AG10803 (cell line): ENCODE results near the gene GMCL2.

ENCODE experiments used
- DNase-seq: peaks from one replicate; pipeline ENCODE4 v3.0.0; 2010; ENCODE audit warnings: low read depth
- H3K4me3 ChIP-seq: 2 replicates; pipeline ENCODE4 v1.5.1; 2011; ENCODE audit warnings: mild to moderate bottlenecking, low read length, control low read depth
- TF ChIP-seq, protein P1 (sequence below): conservative IDR thresholded peaks from 2 replicates; pipeline ENCODE4 v1.5.1; 2011; ENCODE audit warnings: mild to moderate bottlenecking, low read length, control low read depth, inconsistent platforms

Gene GMCL2

DNA sequence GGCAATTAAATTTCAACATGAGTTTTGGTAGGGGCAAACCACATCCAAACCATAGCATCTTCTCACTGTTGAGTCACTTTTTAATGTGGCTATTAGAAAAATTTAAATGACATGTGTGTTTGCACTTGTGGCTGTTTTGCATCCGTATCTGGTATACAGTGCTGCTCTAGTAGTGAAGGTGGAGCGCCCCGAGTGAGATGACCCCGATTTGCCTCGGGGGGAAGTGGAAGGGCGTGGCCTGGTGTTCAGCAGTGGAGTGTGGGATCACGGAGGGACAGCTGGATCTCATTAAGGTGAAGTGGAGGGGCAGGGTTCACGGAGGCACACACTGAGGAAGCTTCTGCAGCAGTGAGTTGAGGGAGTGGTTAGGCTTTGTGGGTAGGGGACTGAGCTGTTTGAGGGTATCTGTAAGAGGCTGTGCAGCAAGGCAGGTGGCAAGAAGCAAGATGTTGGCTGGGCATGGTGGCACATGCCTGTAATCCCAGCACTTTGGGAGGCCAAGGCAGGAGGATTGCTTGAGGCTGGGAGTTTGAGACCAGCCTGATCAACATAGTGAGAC lies 6.2 kb upstream of the GMCL2 start:
- no peak overlapping the region for H3K4me3 ChIP-seq
- TF ChIP-seq, protein P1, sequence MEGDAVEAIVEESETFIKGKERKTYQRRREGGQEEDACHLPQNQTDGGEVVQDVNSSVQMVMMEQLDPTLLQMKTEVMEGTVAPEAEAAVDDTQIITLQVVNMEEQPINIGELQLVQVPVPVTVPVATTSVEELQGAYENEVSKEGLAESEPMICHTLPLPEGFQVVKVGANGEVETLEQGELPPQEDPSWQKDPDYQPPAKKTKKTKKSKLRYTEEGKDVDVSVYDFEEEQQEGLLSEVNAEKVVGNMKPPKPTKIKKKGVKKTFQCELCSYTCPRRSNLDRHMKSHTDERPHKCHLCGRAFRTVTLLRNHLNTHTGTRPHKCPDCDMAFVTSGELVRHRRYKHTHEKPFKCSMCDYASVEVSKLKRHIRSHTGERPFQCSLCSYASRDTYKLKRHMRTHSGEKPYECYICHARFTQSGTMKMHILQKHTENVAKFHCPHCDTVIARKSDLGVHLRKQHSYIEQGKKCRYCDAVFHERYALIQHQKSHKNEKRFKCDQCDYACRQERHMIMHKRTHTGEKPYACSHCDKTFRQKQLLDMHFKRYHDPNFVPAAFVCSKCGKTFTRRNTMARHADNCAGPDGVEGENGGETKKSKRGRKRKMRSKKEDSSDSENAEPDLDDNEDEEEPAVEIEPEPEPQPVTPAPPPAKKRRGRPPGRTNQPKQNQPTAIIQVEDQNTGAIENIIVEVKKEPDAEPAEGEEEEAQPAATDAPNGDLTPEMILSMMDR: no peak
- DNase-seq: no peak

DNA sequence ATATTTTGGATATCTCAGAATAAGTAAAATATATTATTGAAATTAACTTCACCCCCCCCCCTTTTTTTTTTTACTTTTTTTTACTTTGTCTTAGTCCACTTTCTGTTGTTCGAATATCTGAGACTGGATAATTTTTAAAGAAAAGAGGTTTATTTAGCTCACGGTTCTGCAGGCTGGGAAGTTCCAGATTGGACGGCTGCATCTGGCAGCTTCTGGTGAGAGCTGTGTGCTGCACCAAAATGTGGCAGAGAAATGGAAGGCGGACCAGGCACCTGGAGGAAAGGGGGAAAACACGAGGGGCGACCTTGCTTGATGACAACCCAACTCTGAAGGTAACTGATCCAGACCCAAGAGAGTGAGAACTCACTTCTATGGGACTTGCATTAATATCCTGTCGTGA lies 5.6 kb upstream of the GMCL2 start:
- DNase-seq: no peak
- TF ChIP-seq, protein P1: no peak
- H3K4me3 ChIP-seq: no peak overlapping the region

DNA sequence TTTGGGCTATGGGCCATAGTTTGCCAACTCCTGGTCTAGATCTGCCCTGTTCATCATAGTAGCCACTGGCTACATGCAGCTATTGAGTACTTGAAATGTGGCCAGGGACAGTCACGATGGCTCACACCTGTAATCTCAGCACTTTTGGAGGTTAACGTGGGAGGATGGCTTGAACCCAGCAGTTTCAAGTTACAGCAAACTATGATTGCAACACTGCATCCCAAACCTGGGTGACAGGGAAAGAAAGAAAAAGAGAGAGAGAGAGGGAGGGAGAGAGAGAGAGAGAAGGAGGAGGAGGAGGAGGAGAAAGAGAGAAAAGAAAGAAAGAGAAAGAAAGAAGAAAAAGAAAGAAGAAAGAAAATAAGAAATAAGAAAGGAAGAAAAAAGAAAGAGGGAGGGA lies 5.1 kb upstream of the GMCL2 start:
- DNase-seq: no peak
- TF ChIP-seq, protein P1: no peak
- no peak overlapping the region for H3K4me3 ChIP-seq

DNA sequence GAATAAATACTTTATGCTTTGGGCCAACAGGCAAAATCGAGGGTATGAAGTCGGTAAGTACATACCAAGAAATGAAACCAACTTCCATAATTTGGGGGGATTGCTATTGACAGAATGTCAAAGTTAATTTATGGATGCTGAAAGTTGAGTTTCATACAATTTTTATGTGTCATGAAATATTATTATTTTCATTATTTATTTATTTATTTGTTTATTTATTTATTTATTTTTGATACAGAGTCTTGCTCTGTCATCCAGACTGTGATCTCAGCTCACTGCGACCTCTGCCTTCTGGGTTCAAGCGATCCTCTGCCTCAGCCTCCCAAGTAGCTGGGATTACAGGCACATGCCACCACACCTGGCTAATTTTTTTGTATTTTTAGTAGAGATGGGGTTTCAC lies 4.5 kb upstream of the GMCL2 start:
- H3K4me3 ChIP-seq: no peak overlapping the region
- TF ChIP-seq, protein P1: no peak
- DNase-seq: no peak

DNA sequence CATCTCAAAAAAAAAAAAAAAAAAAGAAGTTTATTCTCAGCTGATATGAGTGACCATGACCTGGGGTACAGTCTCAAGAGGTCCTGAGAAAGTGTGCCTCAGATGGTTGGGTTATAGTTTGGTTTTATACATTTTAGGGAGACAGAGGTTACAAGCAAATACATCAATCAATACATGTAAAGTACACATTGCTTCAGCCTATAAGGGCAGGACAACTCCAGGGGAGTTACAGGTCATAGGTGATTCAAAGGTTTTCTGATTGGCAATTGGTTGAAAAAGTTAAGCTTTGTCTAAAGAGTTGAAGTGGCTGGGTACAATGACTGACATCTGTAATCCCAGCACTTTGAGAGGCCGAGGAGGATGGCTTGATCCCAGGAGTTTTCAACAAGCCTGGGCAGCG lies 2.3 kb upstream of the GMCL2 start:
- no peak for DNase-seq
- no peak overlapping the region for H3K4me3 ChIP-seq
- TF ChIP-seq, protein P1: no peak

DNA sequence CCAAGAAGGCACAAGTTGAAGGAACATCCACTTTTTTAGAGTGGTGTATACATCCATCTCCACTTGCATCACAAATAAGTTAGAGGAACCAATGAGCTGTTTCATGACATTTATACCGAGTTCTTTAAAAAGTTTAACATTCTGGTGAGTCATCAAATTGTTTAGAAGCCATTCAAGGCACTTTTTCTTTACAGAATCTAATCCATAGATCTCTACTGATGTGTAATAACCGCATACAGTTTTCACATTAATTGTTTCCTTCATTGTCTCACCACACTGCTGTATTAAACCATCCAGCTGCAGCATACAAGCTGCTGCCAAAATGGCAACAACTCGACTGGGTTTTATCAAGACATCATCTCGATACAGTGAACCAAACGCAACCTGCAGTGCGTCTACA lies 744 bp downstream of the GMCL2 start:
- TF ChIP-seq, protein P1: no peak
- DNase-seq: no peak
- H3K4me3 ChIP-seq: no peak overlapping the region

DNA sequence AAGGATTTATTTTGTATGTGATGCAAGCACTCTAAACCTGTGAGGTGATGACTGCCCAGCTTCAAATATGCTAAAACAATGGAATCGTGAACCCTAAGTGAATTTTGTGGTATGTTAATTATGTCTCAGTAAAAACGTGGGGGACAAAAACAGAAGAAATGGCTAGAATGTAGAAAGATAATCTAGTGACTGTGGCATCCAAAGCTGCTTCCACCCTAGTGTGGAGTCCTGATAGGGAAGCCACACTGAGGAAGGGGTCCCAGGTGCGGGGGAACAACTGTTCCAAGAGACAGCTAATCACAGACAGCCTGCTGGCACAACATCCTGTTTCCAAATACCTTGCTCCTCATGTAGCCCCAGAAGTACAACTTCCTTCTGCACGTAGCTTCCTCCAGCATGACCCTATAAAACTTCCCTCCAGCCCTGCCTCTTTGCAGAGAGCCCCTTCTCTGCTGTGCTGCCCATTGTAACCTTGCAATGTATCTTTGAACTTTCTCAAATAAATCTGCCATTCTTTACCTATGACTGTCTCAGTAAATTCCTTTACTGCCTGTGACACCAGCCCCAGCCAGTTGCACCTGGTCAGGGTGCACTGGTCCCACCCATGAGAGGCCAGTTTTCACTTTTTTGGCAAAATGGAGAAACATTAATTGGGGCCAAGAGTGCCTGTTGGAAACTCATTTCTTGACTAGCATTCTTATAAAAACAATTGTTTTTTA lies 4.9 kb downstream of the GMCL2 start:
- H3K4me3 ChIP-seq: no peak overlapping the region
- no peak for DNase-seq
- TF ChIP-seq, protein P1: no peak
